NCI-H510A (cell line): ENCODE data around the gene ZNF195.
"Not testable (repeated sequence)": the region's sequence is repeated elsewhere in the genome, so short reads cannot be mapped to it uniquely, and the experiment has no call there.

Experiments used
- DNase-seq: peaks from one replicate; lab custom pipeline; 2025; lab: John Stamatoyannopoulos, UW

The ZNF195 gene

DNA sequence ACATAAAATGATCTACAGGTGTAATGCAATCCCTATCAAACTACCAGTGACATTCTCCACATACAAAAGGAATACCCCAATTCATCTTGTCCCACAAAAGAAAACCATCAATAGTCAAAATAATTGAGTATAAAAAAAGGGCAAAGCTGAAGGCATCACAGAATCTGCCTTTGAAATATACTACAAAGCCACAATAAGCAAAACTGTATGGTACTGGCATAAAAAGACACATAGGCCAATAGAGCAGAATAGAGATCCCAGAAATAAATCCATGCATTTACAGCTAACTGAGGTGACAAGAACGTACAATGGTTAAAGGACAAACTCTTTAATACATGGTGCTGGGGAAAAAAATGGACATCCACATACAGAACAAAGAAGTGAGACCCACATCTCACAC, 31.8 kb downstream of the ZNF195 start:
- no peak for DNase-seq

- no peak for DNase-seq
Measured at GRCh38 chr11:3346587-3346986, 32.4 kb downstream of the ZNF195 start.

DNA sequence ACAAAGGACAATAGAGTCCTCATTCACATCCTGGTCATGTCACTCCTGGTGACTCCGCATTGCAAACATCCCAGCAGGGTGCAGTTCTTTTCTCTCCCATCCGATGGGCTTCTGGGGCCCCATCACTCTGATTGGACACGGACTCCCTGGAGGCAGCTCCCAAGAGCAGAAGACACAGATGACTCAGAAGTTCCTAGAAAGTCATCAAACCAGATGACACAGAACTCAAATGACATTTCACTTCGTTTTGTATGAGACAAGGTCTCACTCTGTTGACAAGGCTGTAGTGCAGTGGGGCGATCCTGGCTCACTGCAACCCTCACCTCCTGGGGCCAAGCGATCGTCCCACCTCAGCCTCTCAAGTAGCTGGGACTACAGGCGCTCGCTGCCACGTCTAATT, 33.2 kb downstream of the ZNF195 start:
- no peak for DNase-seq

GRCh38 chr11:3344327-3345174, 34.4 kb downstream of the ZNF195 start:
- DNase-seq, result no peak

DNA sequence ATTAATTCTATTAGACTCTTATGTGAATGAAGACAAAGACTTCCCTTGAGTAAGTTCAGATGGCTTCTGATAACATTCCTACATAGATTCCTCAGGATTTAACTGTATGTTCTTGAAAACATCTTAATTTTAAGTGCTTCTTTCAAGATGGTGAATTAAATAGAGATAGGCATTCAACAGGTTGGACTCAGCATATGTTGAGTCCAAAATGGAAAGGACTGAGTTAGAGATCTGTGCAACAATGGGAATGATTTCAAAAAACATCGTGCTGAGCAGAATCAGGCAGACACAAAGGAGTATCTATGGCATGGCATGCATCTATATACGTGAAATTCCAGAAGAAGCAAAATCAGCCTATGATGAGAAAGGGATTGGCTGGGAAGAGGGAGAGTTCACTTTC, 36.2 kb downstream of the ZNF195 start:
- DNase-seq, result no peak

- DNase-seq, result no peak
Measured at GRCh38 chr11:3341298-3341697, 37.6 kb downstream of the ZNF195 start.

- no peak for DNase-seq
Measured at GRCh38 chr11:3340025-3340424, 38.9 kb downstream of the ZNF195 start.

DNA sequence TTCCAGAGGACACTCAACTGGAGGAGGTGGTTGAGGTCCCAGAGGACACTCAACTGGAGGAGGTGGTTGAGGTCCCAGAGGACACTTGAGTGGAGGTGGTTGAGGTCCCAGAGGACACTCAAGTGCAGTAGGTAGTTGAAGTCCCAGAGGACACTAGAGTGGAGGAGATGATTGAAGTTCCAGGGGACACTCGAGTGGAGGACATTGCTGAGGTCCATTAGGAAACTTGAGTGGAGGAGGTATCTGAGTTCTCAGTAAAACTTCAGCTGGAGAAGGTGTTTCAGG, 39.7 kb downstream of the ZNF195 start:
- no peak for DNase-seq

- no peak for DNase-seq
Measured at GRCh38 chr11:3338569-3339339, 40.2 kb downstream of the ZNF195 start.

DNA sequence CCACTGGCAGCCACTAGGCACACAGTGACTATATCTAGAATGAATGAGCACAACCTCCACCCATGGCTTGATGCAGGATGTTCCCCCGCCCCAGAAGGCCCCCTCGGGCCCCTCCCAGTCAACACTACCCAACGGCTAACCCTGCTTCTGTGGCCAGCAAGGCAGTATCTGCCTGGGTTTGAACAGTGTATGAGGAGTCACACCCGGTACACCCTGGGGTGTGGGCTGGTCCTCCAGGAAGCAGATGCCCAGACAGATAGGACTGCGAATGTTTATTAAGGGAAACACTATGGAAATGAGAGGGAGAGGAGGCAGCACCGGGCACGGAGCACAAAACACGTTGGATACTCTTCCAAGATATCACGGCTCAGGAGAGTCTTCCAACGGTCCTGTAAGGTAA, 42.5 kb downstream of the ZNF195 start:
- not testable (repeated sequence) for DNase-seq

- not testable (repeated sequence) for DNase-seq
Measured at GRCh38 chr11:3333157-3333556, 45.8 kb downstream of the ZNF195 start.

DNA sequence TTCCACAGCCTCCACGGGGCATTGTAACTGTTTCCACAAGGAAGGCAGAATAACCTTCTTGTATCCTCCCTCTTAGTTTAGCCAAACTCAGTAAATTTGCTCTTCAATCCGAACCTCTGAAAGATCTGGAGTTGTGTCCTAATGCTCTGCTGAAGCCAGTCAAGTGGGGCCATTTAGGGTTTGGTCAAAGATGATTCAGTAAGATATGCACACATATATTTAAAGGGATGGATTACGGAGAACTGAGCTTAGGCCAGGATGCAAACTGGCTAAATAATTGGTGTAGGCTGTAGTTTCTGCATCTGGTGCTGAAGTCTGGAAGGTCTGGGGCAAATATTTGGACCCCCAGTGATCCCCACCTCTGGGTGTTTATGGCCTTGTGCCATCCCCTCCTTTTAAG, 47.9 kb downstream of the ZNF195 start:
- not testable (repeated sequence) for DNase-seq

DNA sequence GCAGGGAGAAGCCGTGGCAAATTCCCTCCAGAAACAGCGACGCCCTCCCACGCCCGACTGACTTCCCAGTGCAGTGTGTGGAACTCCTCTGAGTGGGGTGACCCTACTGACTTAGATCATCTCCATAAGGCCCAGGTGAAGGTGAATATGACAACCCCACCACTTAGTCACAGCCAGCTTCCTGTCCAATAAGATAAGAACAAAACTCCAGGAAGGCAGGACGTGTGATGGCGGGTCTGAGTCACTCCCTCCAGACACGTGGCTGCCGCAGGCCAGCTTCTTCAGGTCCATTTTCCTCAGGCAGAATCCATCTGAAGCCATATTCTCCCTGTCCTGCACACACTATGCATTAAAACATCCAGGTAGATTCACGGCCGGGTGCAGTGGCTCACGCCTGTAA, 48.9 kb downstream of the ZNF195 start:
- DNase-seq, result not testable (repeated sequence)

DNA sequence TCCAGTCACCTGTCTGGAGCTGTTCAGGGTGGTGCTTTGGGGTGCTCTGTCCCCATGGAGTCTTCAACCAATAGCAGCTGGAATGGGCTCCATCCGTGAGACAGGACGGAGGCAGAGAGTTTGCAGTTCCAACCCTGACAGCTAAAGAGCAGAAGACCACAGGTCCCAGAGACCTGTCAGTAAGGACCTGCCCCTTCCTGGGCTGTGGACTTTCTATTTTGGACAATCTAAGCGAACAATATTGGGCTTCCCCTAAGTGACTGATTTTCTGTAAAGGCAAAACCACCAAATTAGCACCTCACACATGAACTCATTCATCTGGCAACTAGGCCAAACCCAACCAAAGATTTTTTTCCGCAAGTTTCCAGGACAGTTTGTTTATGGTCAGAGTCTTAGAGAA, 50.4 kb downstream of the ZNF195 start:
- not testable (repeated sequence) for DNase-seq

GRCh38 chr11:3326450-3326849, 52.5 kb downstream of the ZNF195 start:
- not testable (repeated sequence) for DNase-seq

- not testable (repeated sequence) for DNase-seq
Measured at GRCh38 chr11:3324724-3325123, 54.2 kb downstream of the ZNF195 start.
